Stimulated activated CD8-positive, alpha-beta memory T cell treated with anti-CD3 and anti-CD28 coated beads, Interleukin-12 subunit alpha, Interleukin-12 subunit beta, amount 100 ng/mL, for 24 hours (primary cell): ENCODE results near the gene JADE2.
"Not testable (repeated sequence)": the region's sequence is repeated elsewhere in the genome, so short reads cannot be mapped to it uniquely, and the experiment has no call there.

Source experiments
- DNase-seq: peaks from one replicate; pipeline ENCODE4 v3.0.0-alpha.2; 2020; ENCODE audit errors: extremely low read depth

The JADE2 gene

GRCh38 chr5:134590992-134591659, 65.7 kb downstream of the JADE2 start:
- no peak for DNase-seq

DNA sequence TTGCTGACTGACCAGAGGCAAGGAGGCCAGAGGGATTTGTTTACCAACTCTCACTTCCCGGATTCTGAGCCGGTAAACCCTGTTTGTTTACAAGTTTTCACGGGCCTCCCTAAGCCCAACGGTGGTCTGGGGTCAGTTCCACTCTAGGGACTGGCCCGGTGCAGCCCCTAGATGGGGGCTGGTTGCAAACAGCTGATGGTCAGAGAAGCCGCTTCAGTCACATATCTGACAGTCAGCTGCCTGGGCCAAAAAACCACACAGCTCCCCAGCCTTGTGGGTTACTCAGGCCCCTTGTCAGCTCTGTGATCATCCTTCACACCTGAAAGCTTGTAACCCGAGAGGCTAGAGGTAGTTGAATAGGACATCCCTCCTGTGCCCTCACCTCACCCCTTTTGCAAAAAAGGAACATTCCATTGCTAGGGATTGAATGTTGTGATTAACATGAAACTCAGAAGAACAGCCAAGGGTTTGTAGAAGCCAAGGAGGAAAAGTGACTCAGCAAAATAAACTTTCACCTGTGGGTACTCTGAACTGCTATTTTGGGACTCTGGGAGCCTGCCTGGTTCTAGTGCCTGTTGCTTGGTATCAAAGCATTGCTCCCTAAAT, 66.8 kb downstream of the JADE2 start:
- no peak for DNase-seq

DNA sequence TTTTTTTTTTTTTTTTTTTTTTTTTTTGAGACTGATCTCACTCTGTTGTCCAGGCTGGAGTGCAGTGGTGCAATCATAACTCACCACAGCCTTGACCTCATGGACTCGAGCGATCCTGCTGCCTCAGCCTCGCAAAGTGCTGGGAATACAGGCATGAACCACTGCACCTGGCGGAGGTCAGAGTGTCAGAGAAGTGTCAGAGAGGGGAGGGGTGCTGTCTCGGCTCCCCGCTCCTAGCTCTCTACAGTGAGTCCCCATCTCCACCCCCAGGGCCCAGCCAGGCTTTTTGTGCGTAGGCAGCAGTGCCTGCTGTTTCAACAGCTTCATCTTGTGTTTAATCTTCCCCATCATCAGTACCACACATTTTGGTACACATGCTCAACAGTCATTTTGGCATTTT, 68.9 kb downstream of the JADE2 start:
- no peak for DNase-seq

DNA sequence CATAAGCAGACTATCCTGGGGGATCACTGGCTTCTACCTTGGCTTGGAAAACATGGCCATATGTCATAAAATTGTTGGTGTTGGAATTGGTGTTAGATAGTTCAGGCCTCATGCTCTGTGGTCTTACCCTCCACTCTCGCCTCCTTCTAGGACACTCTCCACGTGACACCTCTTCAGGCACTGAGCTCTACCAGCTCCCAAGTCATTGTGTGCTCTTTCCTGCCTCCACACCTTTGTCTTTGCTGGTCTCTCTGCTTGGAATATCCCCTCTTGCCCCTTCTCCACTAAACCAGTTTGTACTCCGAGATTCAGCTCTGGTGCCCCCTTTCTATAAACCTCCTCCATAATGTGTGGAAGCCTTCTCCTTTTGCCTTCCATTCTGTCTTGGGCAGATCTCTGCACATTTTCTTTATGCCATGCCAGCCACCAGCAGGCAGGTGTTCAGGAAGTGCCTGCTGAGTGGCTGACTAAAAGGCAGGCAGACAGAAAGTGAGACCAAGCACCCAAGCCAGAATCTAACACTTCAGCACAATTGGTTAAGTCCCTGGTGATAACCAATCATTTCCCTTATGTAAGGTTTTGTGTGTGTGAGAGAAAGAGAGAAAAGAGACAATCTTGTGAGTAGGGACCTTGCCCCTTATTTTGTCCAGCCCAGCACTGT, 69.5 kb downstream of the JADE2 start:
- DNase-seq, result no peak

GRCh38 chr5:134595458-134595838, 70.0 kb downstream of the JADE2 start:
- no peak for DNase-seq

DNA sequence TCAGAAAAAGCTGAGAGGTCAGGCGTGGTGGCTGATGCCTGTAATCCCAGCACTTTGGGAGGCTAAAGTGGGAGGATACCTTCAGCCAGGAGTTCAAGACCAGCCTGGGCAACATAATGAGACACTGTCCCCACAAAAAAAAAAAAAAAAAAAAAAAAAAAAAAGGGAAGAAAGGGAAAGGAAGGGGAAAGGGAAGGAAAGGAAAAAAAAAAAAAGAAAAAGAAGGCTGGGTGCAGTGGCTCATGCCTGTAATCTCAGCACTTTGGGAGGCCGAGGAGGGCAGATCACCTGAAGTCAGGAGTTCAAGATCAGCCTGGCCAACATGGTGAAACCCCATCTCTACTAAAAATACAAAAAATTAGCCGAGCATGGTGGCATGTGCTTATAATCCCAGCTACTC, 74.3 kb downstream of the JADE2 start:
- DNase-seq, result not testable (repeated sequence)

GRCh38 chr5:134600600-134600999, 75.1 kb downstream of the JADE2 start:
- no peak for DNase-seq

DNA sequence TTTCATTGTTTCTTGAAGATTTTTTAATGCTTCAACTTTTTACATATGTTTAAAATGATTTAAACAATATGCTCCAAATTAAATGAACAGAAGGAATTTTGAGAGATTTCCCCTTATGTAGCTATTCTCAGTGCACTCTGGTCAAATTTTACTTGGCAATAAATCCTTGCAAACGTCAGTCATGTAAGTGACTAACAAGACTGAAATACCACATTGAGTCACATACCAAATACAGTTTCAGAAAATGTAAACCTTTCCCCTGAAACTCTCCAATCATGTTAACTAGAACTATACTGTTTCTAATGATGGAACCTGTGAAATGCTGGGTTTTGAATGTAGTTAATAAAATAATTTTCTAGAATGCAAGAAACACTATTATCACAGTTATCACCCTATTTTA, 77.6 kb downstream of the JADE2 start:
- DNase-seq, result no peak

GRCh38 chr5:134604908-134605307, 79.4 kb downstream of the JADE2 start:
- no peak for DNase-seq

DNA sequence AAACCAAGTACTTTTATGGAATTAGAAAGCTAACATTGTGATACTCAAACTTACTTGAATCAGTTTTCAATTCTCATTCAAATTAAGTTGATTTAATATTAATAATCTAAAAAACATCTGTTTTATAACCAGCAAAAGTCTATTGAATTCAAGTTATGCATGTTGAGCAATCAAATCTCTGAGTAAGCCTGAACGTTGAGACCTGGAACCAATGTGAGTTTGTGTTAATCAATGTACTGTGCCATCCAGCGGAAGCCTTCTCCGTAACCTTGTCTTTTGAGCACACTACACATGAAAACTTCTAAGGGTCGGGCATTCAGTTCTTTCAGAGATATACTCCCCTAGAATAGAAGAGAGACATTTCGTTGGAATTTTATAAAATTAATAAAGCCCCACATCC, 81.3 kb downstream of the JADE2 start:
- DNase-seq, result no peak

- DNase-seq, result no peak
These were observed 83.1 kb downstream of the JADE2 start for GRCh38 chr5:134608555-134608954.

GRCh38 chr5:134609232-134609851, 83.9 kb downstream of the JADE2 start:
- no peak for DNase-seq

DNA sequence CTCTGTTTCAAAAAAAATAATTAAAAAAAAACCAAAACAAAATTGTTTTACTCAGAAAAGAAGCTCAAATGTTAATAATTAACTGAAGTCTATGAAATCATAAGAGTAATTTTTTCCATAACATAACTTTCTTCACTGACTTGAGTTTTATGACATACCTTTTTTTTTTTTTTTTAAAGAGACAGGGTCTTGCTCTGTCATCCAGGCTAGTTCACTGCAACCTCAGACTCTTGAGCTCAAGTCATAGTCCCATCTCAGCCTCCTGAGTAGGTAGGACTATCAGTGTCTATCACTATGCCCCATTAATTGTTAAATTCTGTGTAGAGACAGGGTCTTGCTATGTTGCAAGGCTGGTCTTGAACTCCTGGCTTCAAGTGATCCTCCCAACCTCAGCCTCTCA, 85.3 kb downstream of the JADE2 start:
- no peak for DNase-seq

DNA sequence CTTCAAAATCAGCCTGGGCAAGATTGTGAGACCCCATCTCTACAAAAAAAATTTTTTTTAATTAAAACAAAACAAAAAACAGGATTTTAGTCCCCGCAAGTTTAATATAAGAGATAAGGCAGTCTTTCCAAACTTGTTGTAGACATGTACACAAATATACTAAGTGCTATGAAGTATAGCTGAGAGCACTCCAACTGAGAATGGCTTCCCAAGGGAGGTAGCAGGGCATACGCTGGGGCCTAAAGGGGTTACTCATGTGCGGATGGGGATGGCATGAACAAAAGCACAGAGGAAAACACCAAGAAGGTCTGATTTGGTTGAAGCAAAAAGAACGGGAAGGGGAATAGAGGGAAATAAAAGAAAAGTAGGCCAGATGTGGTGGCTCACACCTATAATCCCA, 86.0 kb downstream of the JADE2 start:
- no peak for DNase-seq

DNA sequence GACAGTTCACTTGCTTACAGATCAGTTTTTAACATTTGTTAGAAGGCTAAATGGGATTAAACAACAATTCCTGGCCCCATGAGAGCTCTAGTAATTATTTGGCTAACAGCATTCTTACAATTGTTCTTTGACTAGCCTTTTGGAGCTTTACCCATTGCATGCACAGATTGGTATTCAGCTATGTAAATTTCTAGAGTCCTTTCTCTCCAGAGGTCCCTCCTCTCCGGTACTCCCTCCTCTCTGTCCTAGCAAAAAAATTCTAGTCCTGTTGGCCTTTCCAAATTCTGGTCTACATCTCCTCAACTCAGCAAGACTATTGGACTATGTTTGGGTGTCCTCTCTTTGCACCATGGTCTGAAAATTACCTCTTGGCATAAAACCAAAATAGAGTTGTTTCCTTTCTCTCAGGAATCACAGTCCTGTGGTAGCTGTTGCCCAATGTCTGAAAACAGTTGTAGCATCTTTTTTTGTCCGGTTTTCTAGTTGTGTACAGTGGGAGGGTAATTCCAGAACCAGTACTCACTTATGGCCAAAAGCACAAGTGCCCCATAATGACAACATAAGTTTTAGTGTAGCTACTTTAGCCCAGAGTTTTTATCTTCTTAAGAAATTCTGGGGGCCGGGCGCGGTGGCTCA, 89.1 kb downstream of the JADE2 start:
- no peak for DNase-seq

GRCh38 chr5:134620634-134621033, 95.2 kb downstream of the JADE2 start:
- no peak for DNase-seq

DNA sequence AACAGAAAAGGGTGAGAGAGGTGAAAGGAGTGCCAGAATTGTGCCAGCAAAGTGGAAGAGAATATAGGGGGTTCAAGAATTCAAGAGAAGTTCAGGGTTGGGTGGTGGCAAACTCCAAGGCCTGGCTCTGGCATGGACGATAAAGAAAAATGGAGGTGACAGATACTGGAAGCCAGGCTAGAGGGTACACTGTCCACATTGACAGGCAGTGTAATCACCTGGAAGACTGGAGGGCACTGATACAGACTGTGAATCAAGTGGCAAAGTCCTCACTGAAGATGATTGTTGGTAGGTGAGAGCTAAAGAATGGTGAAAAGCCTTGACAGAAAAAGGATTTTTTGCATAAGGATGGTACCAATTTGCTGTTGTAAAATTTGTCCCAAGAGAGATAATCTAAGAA, 100.1 kb downstream of the JADE2 start:
- DNase-seq, result no peak

GRCh38 chr5:134626369-134627014, 101.0 kb downstream of the JADE2 start:
- no peak for DNase-seq
